Measurements from ENCODE around the gene LRBA. TPM values are rescaled to one million over a fixed set of nuclear protein-coding genes. Genes with fewer than 3 reads are reported as not detected.

LRBA gene
- total RNA-seq, 1 experiment from 2014 or later, result 77.4 TPM

DNA sequence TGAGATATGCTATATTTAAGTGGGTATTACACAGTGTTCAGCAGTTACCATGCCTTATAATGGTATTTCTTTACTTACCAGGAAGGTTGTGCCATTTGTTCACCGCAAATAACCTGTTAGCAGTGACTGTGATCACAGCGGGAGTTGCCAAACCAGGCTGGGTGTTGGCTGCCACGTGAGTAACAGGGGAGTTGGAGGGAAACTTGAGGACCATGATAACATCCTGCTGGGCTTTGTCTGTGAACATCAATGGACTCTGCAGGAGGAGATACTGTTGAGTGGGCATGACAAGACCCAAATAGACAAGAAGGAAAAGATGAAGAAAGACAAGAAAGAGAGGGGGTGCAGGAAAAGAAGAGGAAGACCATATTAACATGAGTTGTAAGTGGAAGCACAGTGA is 694.0 kb downstream of the LRBA start:
- Histone ChIP-seq H3K79me2 (ENCODE audit: low read depth) (no peaks in the 10 kb centered on the region), H3K4me1 (replicated peaks; ENCODE audit: insufficient read depth) (no peaks in the 10 kb centered on the region), H3F3A (ENCODE audit: insufficient read depth, low read depth) (no peaks in the 10 kb centered on the region), H3K9me2 (ENCODE audit: insufficient read depth) (no peaks in the 10 kb centered on the region), H3K36me3 (ENCODE audit: low read depth) (no peaks in the 10 kb centered on the region), H3K4me2 (no peak overlapping the region), H2AFZ (no peak overlapping the region), H3K27ac (no peak overlapping the region), H4K20me1 (ENCODE audit: insufficient read depth) (no peaks in the 10 kb centered on the region), H3K9me3 (ENCODE audit: insufficient read depth, low read depth) (no peaks in the 10 kb centered on the region), H3K4me3 (no peak overlapping the region), H3K27me3 (ENCODE audit: insufficient read depth, low read depth) (no peaks in the 10 kb centered on the region)
- ChIA-PET POLR2A (ENCODE audit: unreplicated experiment) (no interaction called here), CTCF (no interaction called here)
- no peak for DNase-seq
- no peak for TF ChIP-seq EZH2 (IDR thresholded peaks at IDR 0.05; ENCODE audit: low read depth)
- TF ChIP-seq, protein P1, sequence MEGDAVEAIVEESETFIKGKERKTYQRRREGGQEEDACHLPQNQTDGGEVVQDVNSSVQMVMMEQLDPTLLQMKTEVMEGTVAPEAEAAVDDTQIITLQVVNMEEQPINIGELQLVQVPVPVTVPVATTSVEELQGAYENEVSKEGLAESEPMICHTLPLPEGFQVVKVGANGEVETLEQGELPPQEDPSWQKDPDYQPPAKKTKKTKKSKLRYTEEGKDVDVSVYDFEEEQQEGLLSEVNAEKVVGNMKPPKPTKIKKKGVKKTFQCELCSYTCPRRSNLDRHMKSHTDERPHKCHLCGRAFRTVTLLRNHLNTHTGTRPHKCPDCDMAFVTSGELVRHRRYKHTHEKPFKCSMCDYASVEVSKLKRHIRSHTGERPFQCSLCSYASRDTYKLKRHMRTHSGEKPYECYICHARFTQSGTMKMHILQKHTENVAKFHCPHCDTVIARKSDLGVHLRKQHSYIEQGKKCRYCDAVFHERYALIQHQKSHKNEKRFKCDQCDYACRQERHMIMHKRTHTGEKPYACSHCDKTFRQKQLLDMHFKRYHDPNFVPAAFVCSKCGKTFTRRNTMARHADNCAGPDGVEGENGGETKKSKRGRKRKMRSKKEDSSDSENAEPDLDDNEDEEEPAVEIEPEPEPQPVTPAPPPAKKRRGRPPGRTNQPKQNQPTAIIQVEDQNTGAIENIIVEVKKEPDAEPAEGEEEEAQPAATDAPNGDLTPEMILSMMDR (conservative IDR thresholded peaks at IDR 0.05), result no peak
- no TSS peak for BruUV-seq (replicated peaks)
- intact Hi-C loops (cut with micrococcal nuclease; ENCODE audit: unreplicated experiment), result no loop called here

DNA sequence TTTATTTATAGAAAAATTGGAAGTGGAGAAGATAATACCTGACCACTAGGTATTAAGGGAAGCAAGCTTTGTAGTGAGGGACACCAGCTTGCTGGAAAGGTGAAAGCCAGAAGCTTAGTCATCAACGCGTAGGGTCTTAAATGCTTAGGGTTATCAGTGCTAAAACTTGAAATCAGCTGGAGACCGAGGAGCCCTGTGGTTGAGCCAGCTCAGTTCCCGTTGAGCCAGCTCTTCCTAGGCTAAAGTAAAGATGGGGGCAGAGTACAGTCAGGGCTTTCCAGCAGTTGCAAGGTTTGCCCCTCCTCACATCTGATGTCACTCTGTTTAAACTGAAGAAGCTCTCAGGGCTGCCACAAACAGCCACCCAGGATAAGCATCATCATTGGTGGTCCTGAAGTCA is 696.1 kb downstream of the LRBA start:
- Histone ChIP-seq H3K9me2 (ENCODE audit: insufficient read depth) (no peaks in the 10 kb centered on the region), H3K27ac (no peak overlapping the region), H3K4me3 (no peak overlapping the region), H3K4me1 (replicated peaks; ENCODE audit: insufficient read depth) (no peaks in the 10 kb centered on the region), H3K9me3 (ENCODE audit: insufficient read depth, low read depth) (no peaks in the 10 kb centered on the region), H2AFZ (no peak overlapping the region), H3K79me2 (ENCODE audit: low read depth) (no peaks in the 10 kb centered on the region), H3F3A (ENCODE audit: insufficient read depth, low read depth) (no peaks in the 10 kb centered on the region), H3K27me3 (ENCODE audit: insufficient read depth, low read depth) (no peaks in the 10 kb centered on the region), H3K36me3 (ENCODE audit: low read depth) (no peaks in the 10 kb centered on the region), H4K20me1 (ENCODE audit: insufficient read depth) (no peaks in the 10 kb centered on the region), H3K4me2 (no peak overlapping the region)
- ChIA-PET CTCF (no interaction called here), POLR2A (ENCODE audit: unreplicated experiment) (no interaction called here)
- no peak for DNase-seq
- no TSS peak for BruUV-seq (replicated peaks)
- intact Hi-C loops (cut with micrococcal nuclease; ENCODE audit: unreplicated experiment), result no loop called here
- TF ChIP-seq EZH2 (IDR thresholded peaks at IDR 0.05; ENCODE audit: low read depth), result no peak
- TF ChIP-seq, protein P1 (conservative IDR thresholded peaks at IDR 0.05), result no peak

DNA sequence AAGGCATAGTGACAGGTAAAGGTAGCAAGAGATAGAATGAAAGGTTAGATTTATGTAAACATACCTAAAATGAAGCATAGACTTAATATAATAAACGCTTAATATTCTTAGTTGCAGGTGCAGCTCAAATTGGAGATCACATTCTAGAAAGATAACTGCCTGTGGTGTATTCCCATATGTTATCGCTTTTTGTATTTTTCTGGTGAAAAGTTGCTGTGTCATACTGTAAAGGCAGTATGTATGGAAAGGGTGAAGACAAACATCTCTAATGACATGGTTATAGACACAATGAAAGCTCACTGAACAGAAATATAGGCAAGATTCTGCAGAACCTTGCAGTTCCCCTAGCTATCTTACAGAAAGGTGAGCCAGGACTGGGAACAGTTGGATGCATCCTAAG is 696.6 kb downstream of the LRBA start:
- no peaks in the 10 kb centered on the region for H3K36me3 ChIP-seq (ENCODE audit: low read depth)
- no peaks in the 10 kb centered on the region for H3K79me2 ChIP-seq (ENCODE audit: low read depth)
- no peak for TF ChIP-seq EZH2 (IDR thresholded peaks at IDR 0.05; ENCODE audit: low read depth)
- TF ChIP-seq, protein P1 (conservative IDR thresholded peaks at IDR 0.05), result no peak
- H3F3A ChIP-seq (ENCODE audit: insufficient read depth, low read depth), result no peaks in the 10 kb centered on the region
- H3K4me1 ChIP-seq (replicated peaks; ENCODE audit: insufficient read depth), result no peaks in the 10 kb centered on the region
- H3K4me2 ChIP-seq, result no peak overlapping the region
- no peak overlapping the region for H3K4me3 ChIP-seq
- H3K9me2 ChIP-seq (ENCODE audit: insufficient read depth), result no peaks in the 10 kb centered on the region
- no peak for DNase-seq
- no peaks in the 10 kb centered on the region for H4K20me1 ChIP-seq (ENCODE audit: insufficient read depth)
- H3K27me3 ChIP-seq (ENCODE audit: insufficient read depth, low read depth), result no peaks in the 10 kb centered on the region
- no peaks in the 10 kb centered on the region for H3K9me3 ChIP-seq (ENCODE audit: insufficient read depth, low read depth)
- no peak overlapping the region for H3K27ac ChIP-seq
- H2AFZ ChIP-seq, result no peak overlapping the region
- intact Hi-C loops (cut with micrococcal nuclease; ENCODE audit: unreplicated experiment), result no loop called here
- CTCF ChIA-PET, result no interaction called here
- POLR2A ChIA-PET (ENCODE audit: unreplicated experiment), result no interaction called here
- no TSS peak for BruUV-seq (replicated peaks)

Data from PC-9 (cell line).